Parathyroid adenoma (tissue), 2 donors: ENCODE measurements around the gene MYL9.

Source experiments
- H2AFZ ChIP-seq: fragments of 300-600 bp; sonication (generic); one replicate; pipeline ENCODE4 v1.7.0; 2017; ENCODE audit warnings: antibody characterized with exemption, mild to moderate bottlenecking
- H3K27ac ChIP-seq: fragments of 300-600 bp; sonication (generic); one replicate; pipeline ENCODE4 v1.7.0; 2017
- H3K27me3 ChIP-seq: fragments of 300-600 bp; sonication (generic); one replicate; pipeline ENCODE4 v1.7.0; 2017; ENCODE audit warnings: low read length; ENCODE audit not compliant: control insufficient read depth, insufficient read depth
- H3K36me3 ChIP-seq: fragments of 300-600 bp; sonication (generic); one replicate; pipeline ENCODE4 v1.7.0; 2017; ENCODE audit warnings: low read length; ENCODE audit not compliant: control insufficient read depth, insufficient read depth
- H3K4me1 ChIP-seq: fragments of 300-600 bp; sonication (generic); one replicate; pipeline ENCODE4 v1.7.0; 2017; ENCODE audit warnings: control low read depth
- H3K4me2 ChIP-seq: fragments of 300-600 bp; sonication (generic); one replicate; pipeline ENCODE4 v1.7.0; 2017; ENCODE audit warnings: low read length
- H3K4me3 ChIP-seq: fragments of 300-600 bp; sonication (generic); one replicate; pipeline ENCODE4 v1.7.0; 2017; ENCODE audit warnings: low read depth, low read length
- H3K79me2 ChIP-seq: fragments of 300-600 bp; sonication (generic); one replicate; pipeline ENCODE4 v1.7.0; 2017; ENCODE audit warnings: control low read depth
- H3K9ac ChIP-seq: fragments of 300-600 bp; sonication (generic); one replicate; pipeline ENCODE4 v1.7.0; 2017; ENCODE audit warnings: mild to moderate bottlenecking
- H3K9me3 ChIP-seq: fragments of 300-600 bp; sonication (generic); one replicate; pipeline ENCODE4 v1.7.0; 2017; ENCODE audit warnings: low read length; ENCODE audit not compliant: control insufficient read depth
- TF ChIP-seq, protein P1 (sequence below): fragments of 300-600 bp; sonication (generic); IDR thresholded peaks from one replicate; pipeline ENCODE4 v1.7.0; 2017; ENCODE audit warnings: antibody characterized with exemption, mild to moderate bottlenecking
- donor health status: primary hyperparathyroidism.

The MYL9 gene

DNA sequence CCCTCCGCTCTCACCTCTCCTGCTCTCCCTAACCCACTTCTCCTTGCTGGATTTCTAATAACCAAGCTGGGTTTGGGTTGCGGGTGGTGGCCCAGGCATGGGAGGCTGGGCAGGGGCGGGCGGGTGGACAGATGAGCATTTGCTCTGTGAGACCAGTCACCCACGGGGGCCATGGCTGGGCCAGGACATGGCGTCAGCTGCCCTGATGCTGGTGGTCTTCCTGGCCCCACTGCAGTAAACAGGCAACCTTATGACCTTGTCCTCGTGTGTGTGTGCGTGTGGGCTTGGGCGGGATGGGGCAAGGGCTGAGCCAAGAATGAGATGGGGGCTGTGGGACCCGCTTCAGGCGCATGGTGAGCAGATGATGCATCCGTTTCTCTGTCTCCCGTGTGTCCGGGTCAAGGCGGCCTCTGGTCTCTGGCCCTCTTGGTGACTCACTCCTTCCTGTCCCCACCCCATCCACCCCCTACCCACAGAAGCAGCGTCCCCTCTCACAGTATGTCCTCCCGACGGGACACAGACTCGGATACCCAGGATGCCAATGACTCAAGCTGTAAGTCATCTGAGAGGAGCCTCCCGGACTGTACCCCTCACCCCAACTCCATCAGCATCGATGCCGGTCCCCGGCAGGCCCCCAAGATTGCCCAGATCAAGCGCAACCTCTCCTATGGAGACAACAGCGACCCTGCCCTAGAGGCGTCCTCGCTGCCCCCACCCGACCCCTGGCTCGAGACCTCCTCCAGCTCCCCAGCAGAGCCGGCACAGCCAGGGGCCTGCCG, 41.4 kb upstream of the MYL9 start:
- H3K79me2 ChIP-seq, result peaks cover 25% of the 10 kb centered on the region
- no peak overlapping the region for H3K4me3 ChIP-seq
- H3K27ac ChIP-seq, result no peak overlapping the region
- no peaks in the 10 kb centered on the region for H3K9me3 ChIP-seq
- no peak overlapping the region for H3K4me2 ChIP-seq
- no peaks in the 10 kb centered on the region for H3K27me3 ChIP-seq
- no peaks in the 10 kb centered on the region for H3K36me3 ChIP-seq
- H3K4me1 ChIP-seq, result no peaks in the 10 kb centered on the region
- TF ChIP-seq, protein P1, sequence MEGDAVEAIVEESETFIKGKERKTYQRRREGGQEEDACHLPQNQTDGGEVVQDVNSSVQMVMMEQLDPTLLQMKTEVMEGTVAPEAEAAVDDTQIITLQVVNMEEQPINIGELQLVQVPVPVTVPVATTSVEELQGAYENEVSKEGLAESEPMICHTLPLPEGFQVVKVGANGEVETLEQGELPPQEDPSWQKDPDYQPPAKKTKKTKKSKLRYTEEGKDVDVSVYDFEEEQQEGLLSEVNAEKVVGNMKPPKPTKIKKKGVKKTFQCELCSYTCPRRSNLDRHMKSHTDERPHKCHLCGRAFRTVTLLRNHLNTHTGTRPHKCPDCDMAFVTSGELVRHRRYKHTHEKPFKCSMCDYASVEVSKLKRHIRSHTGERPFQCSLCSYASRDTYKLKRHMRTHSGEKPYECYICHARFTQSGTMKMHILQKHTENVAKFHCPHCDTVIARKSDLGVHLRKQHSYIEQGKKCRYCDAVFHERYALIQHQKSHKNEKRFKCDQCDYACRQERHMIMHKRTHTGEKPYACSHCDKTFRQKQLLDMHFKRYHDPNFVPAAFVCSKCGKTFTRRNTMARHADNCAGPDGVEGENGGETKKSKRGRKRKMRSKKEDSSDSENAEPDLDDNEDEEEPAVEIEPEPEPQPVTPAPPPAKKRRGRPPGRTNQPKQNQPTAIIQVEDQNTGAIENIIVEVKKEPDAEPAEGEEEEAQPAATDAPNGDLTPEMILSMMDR, result no peak
- no peak overlapping the region for H3K9ac ChIP-seq
- no peak overlapping the region for H2AFZ ChIP-seq

DNA sequence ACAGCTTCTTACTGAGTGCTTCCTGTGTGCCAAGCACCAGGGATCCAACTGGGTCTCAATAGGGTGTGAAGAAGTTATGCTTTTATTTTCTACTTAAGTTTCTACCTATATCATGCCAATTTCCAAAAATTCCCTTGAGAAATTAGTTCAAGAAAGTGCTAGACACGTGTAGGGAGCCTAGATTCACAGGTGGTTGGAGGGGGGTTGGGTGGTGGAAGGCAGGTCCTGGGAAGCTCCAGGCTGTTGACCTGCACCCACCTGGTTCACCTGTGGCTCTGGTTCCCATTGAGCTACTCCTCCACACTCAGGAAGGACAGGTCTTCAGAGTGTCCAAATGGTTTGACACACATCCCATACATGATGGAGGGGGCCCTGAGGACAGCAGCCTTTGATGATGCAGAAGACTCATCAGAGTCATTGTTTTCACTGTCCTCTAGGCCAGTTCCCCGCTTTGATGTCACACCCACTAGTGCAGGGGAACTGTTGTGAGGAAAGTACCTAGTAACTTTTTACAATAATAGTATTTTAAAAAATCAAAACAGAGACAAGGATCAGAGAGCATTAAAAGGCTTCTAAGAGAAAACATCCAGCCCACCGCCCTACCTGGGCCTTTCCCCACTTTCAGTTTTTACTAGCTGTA, 39.8 kb upstream of the MYL9 start:
- H3K27me3 ChIP-seq, result no peaks in the 10 kb centered on the region
- TF ChIP-seq, protein P1, result no peak
- no peaks in the 10 kb centered on the region for H3K36me3 ChIP-seq
- H3K4me2 ChIP-seq, result no peak overlapping the region
- H3K27ac ChIP-seq, result no peak overlapping the region
- no peaks in the 10 kb centered on the region for H3K4me1 ChIP-seq
- no peak overlapping the region for H3K4me3 ChIP-seq
- no peak overlapping the region for H3K9ac ChIP-seq
- peaks cover 12% of the 10 kb centered on the region for H3K79me2 ChIP-seq
- H2AFZ ChIP-seq, result no peak overlapping the region
- H3K9me3 ChIP-seq, result no peaks in the 10 kb centered on the region

- no peaks in the 10 kb centered on the region for H3K27me3 ChIP-seq
- no peak overlapping the region for H2AFZ ChIP-seq
- H3K4me2 ChIP-seq, result no peak overlapping the region
- H3K9ac ChIP-seq, result no peak overlapping the region
- no peaks in the 10 kb centered on the region for H3K36me3 ChIP-seq
- no peaks in the 10 kb centered on the region for H3K79me2 ChIP-seq
- no peaks in the 10 kb centered on the region for H3K4me1 ChIP-seq
- no peaks in the 10 kb centered on the region for H3K9me3 ChIP-seq
- H3K4me3 ChIP-seq, result no peak overlapping the region
- TF ChIP-seq, protein P1, result no peak
- no peak overlapping the region for H3K27ac ChIP-seq
These were observed 37.0 kb upstream of the MYL9 start for GRCh38 chr20:36504295-36504694.

GRCh38 chr20:36506253-36506652, 35.1 kb upstream of the MYL9 start:
- Histone ChIP-seq H3K79me2 (no peaks in the 10 kb centered on the region), H2AFZ (no peak overlapping the region), H3K27me3 (no peaks in the 10 kb centered on the region), H3K4me2 (no peak overlapping the region), H3K27ac (no peak overlapping the region), H3K9me3 (no peaks in the 10 kb centered on the region), H3K9ac (no peak overlapping the region), H3K4me1 (no peaks in the 10 kb centered on the region), H3K36me3 (no peaks in the 10 kb centered on the region), H3K4me3 (no peak overlapping the region)
- TF ChIP-seq, protein P1, result no peak
